GM21529 (cell line): ENCODE results near the gene FOCAD.
"Not testable (repeated sequence)": the region's sequence is repeated elsewhere in the genome, so short reads cannot be mapped to it uniquely, and the experiment has no call there.

Experiments
- ATAC-seq: cut with Tn5 transposase; IDR thresholded peaks from one replicate; pipeline ENCODE4 v1.9.1; 2021; ENCODE audit not compliant: unreplicated experiment

FOCAD gene

GRCh38 chr9:20945269-20945668 is 261.2 kb downstream of the FOCAD start:
- ATAC-seq, result no peak

- no peak for ATAC-seq
Measured at GRCh38 chr9:20945856-20946255, 261.8 kb downstream of the FOCAD start.

GRCh38 chr9:20948703-20949102 is 264.6 kb downstream of the FOCAD start:
- ATAC-seq, result no peak

GRCh38 chr9:20950707-20951106 is 266.6 kb downstream of the FOCAD start:
- ATAC-seq, result no peak

- no peak for ATAC-seq
Measured at GRCh38 chr9:20962536-20963225, 278.6 kb downstream of the FOCAD start.

- ATAC-seq, result no peak
Measured at GRCh38 chr9:20972684-20973083, 288.6 kb downstream of the FOCAD start.

- ATAC-seq, result not testable (repeated sequence)
Measured at GRCh38 chr9:20973246-20973947, 289.3 kb downstream of the FOCAD start.

GRCh38 chr9:20974191-20974938 is 290.3 kb downstream of the FOCAD start:
- not testable (repeated sequence) for ATAC-seq

- no peak for ATAC-seq
Measured at GRCh38 chr9:20978249-20978648, 294.2 kb downstream of the FOCAD start.

GRCh38 chr9:20980832-20981455 is 296.9 kb downstream of the FOCAD start:
- ATAC-seq, result peak; percentile 74

GRCh38 chr9:20981486-20981885 is 297.4 kb downstream of the FOCAD start:
- ATAC-seq, result peak; percentile 9

- ATAC-seq, result no peak
Measured at GRCh38 chr9:20984506-20984905, 300.4 kb downstream of the FOCAD start.

GRCh38 chr9:20985851-20986600 is 302.0 kb downstream of the FOCAD start:
- no peak for ATAC-seq

- ATAC-seq, result no peak
Measured at GRCh38 chr9:20987521-20987920, 303.5 kb downstream of the FOCAD start.

GRCh38 chr9:20988061-20988460 is 304.0 kb downstream of the FOCAD start:
- ATAC-seq, result no peak

GRCh38 chr9:20988671-20989315 is 304.7 kb downstream of the FOCAD start:
- no peak for ATAC-seq

- no peak for ATAC-seq
Measured at GRCh38 chr9:20989923-20990341, 305.9 kb downstream of the FOCAD start.

- ATAC-seq, result no peak
Measured at GRCh38 chr9:20990867-20991266, 306.8 kb downstream of the FOCAD start.

GRCh38 chr9:20994486-20994885 is 310.4 kb downstream of the FOCAD start:
- no peak for ATAC-seq

GRCh38 chr9:20995616-20996015 is 311.6 kb downstream of the FOCAD start:
- ATAC-seq, result no peak
